ENCODE results near the gene ZNF438.

Gene ZNF438

DNA sequence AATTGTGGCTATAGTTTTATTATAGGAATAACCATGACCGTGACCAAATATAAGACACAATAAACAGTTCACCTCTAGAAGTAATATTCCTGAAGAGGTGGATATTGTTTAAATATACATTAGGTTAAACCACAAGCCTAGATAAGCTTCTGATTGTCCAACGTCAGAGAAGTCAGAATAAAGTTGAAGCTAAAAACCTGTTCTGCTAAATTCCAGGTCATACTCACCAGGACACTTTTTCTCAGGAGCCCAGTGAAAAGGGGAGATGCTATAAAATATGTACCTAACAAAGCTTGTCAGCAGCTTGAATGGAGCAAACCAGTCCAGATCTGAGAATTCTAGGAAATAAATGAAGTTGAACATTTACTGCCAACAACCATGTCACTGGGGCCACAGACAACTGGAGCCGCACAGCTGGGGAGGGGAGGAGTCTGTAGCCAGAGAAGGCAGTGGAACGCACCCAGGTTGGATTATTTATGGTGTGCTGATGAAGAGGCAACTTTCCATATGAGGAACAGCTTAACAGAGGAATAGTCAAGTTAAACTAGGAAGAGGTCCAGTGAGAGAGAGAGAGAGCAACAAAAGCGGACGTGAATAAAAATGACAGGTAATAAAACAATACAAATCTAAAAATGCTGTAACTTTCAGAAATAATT lies 191.1 kb downstream of the ZNF438 start:
- no peak for DNase-seq

DNA sequence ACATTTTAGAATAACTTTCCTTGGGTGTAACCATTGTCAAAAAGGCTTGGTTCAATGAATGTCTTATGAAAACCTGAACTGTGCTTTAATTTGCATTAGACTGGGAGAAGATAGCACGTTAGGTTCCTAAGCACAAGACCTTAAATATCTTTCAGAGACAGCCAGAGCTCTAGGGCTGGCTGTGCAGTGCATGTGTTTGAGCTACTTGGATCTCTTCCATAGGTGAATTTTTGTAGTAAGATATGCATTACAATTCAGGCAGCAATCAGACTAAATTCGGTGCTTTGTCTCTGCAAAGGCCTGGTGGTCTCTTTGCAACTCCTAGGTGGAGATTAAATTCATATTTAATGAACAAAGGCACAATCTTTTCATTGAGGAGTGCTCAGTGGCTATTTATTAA lies 192.0 kb downstream of the ZNF438 start:
- no peak for DNase-seq

DNA sequence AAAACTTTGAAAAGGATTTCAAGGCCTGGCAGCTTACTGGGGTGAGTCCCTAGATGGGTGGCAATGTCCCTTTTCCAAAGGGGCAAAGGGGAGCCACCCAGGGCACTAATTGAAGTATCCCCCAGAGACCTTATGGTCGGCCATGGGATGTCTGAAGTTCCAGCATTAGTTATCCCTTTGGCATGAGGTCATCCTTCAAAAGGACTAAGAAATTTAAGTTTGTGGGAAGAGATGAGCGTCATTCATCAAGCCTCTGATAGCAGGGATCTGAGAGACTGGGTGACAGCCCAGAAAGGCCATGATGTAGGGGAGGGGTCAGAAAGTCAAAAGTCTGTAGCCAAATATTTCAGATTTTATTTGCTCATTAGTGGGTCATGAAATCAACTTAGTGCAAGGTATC lies 195.3 kb downstream of the ZNF438 start:
- DNase-seq = no peak

DNA sequence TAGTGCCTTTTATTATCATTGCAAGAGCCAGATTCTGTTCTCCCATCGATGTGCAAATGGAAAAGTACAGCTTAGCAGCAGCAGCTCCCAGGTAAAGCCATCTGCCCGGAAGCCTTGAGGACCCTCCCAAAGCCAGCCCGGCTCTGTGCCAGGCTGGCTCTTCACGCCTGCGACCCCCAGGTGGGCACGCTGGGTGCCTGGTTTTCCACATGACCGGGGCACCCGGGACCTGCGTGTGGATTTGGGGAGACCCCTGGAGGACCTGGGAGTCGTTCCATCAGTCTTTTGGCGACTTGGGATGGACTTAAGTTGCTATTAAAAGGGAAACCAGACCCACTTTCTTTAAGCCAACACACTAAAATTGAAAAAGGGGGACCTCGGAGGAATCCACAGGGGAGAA lies 196.5 kb downstream of the ZNF438 start:
- no peak for DNase-seq

DNA sequence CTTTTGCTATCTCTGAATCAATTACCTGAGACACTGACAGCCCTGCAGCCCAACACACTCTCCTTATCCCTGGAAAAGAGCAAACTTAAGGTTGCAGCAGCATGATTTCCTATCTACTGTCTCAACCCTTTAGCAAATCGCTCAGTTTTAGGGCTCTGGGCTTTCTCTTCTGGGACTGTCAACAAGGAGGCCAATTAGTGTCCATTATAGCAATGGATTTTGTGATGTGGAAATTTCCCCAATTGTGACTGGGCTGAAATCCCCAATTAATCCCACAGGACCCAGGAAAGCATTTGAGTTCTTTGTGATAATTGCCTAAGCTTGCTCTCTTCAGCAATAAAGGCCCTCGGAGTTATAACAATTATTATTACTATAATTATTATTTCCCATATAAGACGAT lies 197.0 kb downstream of the ZNF438 start:
- no peak for DNase-seq

DNA sequence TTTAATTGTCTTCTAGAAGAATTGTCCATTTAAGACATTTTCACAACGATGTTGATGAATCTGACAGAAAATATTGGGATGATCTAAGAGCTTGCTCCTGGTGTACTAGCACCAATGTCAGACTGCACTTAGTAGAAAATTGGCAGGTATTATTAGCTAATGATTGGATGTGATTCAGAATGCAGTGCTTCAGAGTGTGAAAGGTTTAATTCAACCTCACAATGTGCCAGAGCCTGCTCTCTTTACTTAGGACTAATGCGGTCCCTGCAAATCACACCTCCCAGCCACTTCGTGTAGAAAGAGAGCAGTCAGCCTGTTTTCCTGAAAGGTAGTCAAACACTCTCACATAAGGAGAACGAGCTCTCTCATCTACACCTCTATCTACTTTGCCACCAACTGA lies 197.5 kb downstream of the ZNF438 start:
- DNase-seq = no peak

DNA sequence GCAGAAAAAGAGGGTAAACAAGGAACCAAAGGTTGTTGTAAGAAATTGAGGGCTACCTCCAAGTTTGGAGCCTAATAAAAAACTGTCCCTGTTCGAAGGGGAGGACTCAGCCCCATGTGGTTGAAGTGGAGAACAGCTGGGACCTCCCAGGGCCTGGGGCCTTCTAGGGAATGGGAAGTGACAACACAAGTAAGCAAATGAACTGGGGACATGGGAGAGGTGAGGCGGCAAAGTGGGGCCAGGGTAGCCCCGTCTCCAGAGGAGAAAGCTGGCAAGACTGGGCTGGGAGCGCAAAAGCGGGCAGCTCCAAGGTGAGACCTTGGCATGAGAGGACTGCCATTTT lies 198.1 kb downstream of the ZNF438 start:
- no peak for DNase-seq

DNA sequence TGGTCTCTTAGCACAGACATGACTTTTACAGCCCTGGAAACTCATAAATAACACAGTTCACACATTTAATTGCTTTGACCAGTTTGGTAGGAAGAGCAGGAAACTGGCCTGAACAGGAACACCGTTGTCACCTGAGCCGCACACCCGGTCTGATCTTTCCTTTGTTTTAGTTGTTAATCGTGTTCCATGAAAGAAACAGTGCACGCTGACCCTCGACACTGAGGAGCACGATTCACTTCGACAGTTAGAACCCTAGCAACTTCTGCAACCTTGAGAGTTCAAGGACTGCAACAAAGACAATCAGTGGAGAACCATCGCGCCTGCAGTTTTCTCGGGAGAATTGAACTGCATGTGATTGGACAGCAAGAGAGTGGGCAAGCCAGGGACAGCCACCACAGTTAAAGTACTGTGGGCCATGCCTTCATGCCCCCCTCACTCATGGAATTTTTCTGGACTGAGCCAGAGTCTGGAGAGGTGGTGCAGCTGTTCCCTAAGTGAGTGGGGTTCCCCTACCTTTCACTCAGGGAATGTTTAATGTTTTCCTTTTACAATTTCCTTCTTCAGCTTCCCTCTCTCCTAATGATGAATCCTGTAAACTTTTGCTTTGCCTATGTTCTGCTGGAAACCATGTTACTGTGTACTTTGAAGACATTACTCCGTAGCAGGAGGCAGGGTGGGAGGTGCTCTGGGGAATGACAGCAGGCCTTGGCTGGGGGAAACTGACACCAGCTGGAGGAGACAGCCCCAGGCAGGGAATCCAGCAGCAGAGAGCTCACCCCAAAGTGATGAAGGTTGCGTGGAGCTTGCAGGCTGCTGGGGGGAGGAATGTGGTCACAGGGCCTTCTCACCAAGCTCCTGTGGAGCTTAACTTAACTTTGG lies 198.7 kb downstream of the ZNF438 start:
- no peak for DNase-seq

DNA sequence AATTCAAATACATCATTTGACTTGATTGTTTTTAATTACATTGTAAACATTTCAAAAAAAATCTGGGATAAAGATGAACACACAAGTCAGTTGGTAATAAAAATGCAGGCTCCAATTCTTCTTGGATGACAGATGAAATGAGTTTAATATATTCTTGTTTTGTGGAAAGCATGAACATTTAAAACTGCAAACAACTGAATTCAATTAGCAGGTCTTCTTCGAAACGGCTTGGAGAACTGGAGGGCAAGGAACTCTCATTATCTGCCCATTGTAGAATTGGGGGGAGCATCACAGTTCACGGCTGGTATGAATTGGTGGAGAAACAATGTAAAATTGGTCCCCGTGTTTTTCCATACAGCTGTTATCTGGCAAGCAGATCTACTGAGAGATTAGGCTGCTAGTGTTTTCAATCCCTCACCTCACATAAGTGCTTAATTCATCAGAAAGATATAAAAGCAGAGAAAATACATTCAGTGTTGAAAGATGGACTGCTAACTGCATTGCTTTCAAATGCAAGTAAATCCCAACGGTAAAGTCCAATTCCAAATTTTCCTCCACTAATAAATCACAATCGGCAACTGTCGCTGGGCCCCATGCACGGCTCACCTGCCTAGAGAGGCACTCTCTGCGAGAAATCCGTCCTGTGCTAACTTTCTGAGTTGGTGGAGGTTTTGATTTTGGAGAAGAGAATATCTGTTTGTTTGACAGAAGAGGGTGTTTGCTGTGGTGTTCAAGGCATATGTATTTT lies 199.5 kb downstream of the ZNF438 start:
- DNase-seq = no peak

DNA sequence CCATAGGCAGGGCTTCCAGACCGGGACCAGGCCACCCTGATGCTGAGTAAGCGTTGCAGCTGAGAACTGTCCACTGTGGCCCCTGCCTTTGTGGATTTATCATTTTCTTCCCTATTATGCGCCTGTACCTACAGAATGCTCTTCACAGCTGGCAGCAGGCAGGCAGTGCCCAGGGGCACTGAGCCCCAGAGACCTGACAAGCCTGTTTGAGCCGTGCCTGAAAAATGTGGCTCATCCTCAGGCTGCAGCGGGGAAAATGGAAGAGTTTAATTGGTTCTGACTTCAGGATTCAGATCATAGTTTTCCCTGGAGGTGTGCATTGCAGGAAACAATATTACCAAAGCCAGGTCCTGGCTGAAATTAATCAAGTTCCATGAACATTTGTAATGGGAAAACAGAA lies 200.2 kb downstream of the ZNF438 start:
- DNase-seq = no peak

DNA sequence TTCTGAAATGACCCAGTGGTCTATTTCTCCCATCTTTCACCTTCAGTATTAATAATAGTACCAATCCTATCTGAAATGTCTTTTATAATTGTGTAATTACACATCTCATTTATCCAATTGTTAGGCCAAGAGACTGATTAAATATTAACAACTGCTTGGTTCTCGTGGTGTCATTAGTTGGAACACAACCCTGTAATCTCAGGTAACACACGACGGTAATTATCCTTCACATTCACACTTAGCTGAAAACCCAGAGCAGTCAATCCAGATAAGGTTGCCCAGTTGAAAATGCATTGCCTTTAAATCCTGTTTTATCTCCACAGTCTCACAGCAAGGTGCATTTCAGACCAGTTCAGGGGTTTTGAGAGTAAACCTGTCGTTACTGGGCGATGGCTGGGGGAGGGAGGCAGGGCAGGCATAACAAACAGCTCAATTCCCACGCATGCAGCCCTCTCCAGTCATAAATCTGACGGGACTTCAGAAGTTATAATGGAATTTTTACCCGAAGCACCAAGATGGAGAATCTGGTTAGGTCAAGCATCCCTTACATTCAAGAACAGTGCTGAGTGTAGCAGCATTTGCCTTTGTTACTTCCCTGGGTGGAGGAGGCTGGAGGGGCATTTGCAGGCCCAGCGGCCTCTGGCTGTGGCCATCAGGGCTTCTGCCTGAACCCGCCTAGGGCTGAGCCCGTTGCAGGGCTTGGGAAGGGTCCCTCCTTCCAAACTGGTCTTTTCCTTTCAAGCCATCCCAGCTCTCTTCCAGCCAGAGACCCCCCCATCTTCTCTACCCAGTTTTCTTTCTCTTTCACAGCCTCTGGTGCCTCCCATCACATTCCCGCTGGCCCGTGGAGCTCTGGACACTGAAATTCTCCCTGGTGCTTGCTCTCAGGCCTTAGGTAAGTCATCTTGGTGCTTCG lies 201.1 kb downstream of the ZNF438 start:
- no peak for DNase-seq

DNA sequence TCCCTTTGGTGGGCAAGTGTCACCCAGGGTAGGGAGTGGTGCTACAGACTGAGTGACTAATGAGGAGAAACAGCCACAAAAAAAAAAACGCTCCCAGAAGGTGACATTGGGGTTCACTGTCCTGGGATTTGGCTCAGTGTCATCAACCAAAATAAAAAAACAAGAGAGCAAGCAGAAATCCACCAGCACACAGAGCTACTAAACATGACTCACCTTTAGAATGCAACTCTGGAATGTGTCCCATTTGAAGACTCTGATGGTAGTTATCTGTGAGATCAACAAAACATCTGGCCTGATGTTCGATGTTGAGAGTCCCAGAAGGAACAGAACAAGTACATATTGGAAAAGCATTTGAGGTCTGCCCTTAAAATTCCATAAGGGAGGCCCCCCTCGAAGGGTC lies 201.8 kb downstream of the ZNF438 start:
- DNase-seq = no peak

DNA sequence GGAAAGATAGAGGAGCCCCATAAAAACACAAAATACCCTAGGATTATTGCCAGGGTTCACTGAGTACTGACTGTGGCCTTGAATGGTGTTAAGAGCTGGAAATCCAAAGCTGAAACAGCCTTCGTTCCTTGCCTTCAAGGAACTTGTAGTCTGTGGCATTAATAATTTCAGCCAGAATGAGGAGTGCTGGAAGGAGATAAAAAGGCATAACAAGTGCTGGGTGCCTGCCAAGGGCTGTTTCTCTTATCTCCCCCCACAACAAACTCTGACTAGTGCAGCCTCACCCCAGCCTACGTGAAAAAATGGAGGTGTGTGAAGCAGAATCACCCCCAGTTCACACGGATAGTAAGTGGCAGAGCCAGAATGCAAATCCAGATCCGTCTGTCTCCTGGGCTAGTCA lies 203.0 kb downstream of the ZNF438 start:
- no peak for DNase-seq

DNA sequence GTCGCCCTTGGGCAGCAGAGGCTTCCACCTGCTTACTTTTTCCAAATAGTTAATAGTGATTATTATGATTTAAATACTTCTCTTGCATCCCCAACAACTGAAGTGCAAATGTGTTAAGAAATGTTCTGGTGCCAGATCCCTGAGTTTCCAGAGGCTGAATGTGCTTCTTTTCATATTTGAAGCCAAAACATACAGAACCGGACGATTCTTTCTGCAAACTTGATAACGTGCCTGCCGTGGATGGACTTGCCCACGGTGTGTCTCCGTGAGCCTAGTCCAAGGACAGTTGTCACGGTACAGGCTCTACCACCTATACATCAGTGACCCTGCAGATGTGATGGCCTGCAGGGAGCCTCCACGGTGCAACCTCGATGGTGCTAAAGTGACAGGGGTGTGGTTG lies 203.5 kb downstream of the ZNF438 start:
- DNase-seq = no peak

DNA sequence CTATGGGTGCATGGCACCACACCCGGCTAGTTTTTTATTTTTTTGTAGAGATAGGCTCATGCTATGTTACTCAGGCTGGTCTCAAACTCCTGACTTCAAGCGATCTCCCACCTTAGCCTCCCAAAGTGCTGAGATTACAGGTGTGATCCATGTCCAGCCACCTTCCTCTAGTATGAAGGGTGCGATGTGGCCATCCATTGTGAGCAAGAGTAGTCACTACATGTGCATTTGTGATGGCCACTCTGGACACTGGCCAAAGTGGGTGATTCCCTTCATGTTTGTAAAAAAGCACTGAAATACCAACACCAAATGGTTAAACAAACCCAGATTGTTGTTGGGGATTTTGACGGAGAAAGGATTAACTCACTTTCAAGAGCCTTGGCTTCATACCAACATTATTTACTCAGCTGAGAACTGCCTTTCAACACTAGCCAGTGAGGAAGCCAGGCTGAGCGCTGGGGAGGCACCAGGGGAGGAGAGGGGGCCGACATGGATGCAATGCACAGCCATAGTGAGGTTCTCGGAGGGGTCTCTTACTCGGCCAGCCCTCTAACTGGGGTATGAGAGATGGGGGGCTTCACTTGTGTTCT lies 204.0 kb downstream of the ZNF438 start:
- no peak for DNase-seq

DNA sequence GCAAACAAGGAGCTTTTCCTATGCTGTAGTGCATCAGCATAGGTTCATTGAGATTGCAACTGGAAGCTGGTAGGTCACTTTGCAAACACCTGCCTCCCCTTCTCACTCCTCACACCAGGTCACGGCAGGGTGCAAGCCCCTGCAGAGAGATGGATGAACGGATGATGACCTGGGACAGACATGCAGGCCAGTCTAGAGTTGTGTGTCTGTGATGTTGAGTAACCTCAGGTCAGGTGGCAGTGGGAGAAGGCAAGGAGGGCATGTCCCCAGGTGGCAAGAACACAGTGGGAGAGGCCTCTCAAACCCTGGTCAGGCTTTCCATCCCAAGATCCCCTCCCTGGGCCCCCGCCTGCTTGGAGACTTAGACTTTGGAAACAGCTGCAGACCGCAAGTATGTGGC lies 205.0 kb downstream of the ZNF438 start:
- no peak for DNase-seq

DNA sequence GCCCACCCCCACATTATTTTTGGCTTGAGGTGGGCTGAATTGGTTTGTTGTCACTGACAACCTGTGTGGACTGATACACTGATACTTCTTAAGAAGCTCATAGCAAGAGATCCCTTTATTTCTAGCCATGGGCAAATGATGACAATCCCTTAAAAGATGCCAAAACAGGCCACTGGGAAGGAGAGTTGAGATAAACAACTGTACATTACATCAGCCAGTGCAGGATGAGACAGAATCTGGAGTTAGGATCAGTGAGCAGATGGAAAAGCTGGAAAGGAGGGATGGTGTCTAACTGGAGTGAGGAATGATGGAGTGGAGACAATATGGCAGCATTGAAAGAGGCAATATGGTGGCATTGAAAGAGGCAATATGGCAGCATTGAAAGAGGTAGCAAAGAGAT lies 206.2 kb downstream of the ZNF438 start:
- no peak for DNase-seq

DNA sequence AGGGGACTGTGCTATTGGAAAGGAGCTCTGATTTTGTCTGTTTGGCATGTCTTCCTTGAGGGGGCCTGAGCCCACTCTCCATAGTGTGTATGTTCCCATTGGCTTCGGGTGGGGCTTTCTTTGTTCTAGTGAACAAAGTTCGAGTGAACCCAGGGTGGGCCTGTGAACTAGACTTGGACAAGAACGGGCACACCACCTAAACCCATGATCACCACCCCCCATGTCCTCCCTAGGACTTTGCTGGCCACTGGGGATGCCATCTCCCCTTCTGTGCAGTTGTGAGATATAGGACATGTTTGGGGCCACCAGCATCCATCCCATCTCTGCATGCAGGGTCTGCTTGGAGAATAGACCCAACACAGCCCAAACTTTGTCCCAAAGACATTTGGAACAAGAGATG lies 206.6 kb downstream of the ZNF438 start:
- no peak for DNase-seq

DNA sequence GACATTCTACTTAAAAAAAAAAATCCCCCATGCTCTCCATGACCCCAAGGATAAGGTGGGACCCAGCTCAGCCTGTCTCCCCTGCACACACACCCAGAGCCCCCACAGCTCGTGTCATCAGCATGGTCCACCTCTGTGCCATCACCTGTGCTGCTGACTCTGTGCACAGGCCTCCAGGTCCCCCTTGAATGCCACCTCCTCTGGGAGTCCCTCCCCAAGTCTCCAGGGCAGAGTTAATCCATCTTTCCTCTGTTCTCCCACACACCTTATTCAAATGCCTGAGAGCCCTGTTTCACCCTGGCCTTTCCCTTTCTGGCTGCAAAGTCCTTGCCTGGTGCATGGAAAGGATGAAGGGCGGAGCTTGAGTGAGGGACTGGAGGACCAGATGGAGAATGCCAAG lies 208.0 kb downstream of the ZNF438 start:
- no peak for DNase-seq

DNA sequence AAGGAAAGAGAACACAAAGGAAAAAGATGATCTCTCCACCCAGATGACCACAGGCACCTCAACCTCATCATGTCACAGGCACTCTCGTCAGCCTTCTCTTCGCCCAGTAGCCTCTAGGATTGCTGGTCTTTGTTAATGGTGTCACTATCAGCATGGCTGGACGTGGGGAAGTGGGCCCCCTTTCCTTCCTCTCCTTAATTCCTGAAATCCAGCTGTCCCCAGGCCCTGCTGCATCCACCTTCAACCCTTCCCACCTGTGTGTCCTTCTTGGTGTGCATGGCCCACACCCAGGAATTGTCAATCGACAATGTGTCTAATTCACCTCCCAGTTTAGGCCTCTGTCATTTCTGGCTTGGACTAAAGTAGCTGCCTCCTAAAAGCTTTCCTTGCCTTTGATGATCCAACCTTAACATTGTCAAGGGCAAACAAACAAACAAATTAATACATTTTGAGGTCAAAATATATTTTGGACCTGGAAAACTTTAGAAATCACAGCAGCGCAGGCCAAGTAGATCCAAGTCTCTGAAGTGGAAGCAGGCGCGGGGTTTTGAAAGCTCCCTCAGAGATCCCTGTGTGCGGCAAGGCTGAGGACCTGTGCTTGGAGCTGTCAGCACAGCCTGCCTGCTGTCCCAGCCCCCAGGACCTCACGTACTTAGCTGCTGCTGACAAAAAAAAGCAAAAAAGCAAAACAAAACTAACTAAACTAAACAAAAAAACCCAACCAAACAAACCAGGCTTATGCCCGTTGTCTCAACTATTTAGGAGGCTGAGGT lies 208.8 kb downstream of the ZNF438 start:
- DNase-seq = no peak

DNA sequence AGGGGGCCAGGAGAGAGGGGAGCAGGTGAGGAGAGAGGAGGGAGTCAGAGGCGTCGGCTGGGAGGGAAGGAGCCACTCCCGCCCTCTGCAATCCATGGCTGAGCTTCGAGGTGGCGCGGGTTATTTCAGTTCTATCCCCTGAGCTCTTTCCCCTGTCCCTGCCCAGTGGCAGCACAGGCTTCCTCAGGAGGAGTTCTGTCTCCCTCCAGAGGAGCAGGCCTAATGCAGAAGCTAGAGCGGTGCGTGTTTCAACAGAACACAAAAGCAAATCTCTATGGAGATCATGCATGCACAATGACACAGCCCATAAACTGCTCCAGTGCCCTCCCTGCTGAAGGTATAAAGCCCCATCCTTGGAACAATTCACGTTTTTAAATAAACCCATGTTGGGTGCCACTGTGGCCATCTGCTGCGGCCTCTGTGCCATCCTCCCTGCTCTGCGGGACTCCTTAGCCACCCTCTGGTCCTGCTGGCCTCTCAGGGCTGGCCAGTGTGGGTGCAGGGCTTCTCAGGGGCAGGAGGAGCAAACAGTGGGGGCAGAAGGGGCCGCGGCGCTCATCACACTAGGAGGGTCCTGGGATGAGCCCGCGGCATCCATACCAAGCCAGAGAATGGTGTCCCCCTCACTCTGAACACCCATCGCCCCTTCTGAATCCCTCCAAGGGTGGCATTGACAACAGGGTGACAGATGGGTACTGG lies 209.5 kb downstream of the ZNF438 start:
- DNase-seq = no peak
